Cardiac fibroblast (primary cell): ENCODE measurements around the gene SLC15A4.
A peak's percentile ranks its signal among the peaks of the same experiment; 100 is the strongest.

Experiments
- DNase-seq, 2 donors: peaks; one replicate each; pipeline versions ENCODE4 v3.0.0 to v3.0.0-alpha.2; 2010; ENCODE audit warnings: low read depth in 2 of 2
- H3K4me3 ChIP-seq, 2 donors: replicated peaks in 1 of 2; 1 replicate in 1 of 2; 2 replicates in 1 of 2; pipeline ENCODE4 v1.5.1; 2011; ENCODE audit warnings: low read depth in 2 of 2, low read length in 2 of 2, mild to moderate bottlenecking in 2 of 2, moderate library complexity in 1 of 2
- CTCF ChIP-seq: IDR thresholded peaks from one replicate; pipeline ENCODE4 v1.5.1; 2011; ENCODE audit warnings: low read depth, mild to moderate bottlenecking, low read length, inconsistent platforms

The SLC15A4 gene

GRCh38 chr12:128823916-128824839 lies at the start of gene SLC15A4:
Gene SLC15A4, minus strand, starts transcription at chr12:128823958. Its CDS starts 15 bp downstream, at chr12:128823943.
- TF ChIP-seq CTCF: peak; percentile 36
- peak; percentile 91 to 93 for DNase-seq

DNA sequence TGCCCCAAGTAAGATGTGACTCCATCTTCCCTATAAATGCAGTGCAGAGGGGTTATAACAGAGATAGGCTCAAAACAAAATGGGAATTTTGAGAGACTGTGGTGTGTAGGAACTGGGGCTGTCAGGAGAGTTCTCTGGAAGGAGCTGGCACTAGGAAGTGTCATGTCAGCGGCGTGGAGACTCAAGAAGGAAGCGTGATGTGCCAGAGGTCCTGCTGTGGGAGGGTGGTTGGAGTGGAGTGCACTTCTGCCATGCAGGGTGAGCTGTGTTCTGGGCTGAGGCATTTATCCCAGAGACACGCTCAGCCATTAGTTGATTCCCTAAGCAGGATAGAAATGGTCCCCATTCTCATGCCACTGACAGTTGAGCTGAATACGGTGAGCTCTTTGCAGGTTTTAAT lies 48.5 kb upstream of the SLC15A4 start:
- TF ChIP-seq CTCF: no peak
- DNase-seq: no peak
- H3K4me3 ChIP-seq: no peak overlapping the region

More at GRCh38 chr12:128823916-128824839, at the start of gene SLC15A4:
- H3K4me3 ChIP-seq: peak within 1 kb of the TSS; percentile 79 to 89

DNA sequence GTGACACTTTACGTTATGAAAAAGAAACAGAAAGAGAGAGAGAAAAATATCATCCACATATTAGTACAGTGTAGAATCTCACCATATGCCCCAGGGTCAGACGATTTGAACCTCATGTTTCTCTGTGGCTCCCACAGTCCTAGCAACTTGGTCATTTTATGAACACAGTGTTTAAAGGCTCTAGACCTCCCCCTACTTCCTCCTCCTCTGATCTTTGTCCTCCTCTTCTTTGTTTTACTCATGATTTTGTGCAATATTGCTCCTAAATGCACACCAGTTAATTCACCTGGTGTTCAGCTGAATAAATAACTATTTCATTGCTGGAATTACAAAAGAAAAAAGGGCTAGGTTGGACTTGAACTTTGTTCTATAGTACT lies 47.7 kb upstream of the SLC15A4 start:
- no peak for TF ChIP-seq CTCF
- H3K4me3 ChIP-seq: no peak overlapping the region
- DNase-seq: no peak

GRCh38 chr12:128867466-128867865 lies 43.7 kb upstream of the SLC15A4 start:
- H3K4me3 ChIP-seq: no peak overlapping the region
- no peak for DNase-seq
- no peak for TF ChIP-seq CTCF

DNA sequence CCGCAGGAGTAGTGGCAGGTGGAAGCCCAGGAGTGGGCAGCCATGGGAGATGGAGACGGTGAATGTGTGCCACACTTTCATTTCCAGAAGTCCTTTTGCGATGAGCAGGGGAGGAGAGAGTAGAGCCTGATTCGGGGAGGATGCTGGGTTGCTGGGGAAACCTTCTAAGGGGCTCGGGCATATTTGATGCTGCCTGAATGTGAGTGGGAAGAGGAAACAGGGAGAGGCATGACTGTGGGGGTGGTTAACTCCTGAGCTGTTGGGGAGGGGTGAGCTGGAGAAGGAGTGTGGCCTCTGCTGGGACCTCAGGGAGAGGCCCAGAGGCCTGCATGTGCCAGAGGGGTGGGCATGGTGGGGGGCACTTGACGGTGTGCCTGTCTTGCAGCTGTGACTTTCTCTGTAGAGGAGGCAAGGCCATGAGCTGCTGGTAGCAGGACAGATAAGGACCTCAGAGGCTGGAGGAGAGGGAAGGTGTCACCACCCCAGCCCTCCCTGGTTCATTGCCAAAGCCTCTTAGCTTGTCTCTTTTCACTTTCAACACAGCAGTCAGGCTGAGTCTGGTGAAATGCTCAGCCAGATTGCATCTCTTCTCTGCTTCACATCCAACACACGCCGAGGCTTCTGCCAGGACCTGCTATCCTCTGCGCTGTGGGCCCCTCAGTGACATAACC lies 40.9 kb upstream of the SLC15A4 start:
- TF ChIP-seq CTCF: no peak
- no peak overlapping the region for H3K4me3 ChIP-seq
- no peak for DNase-seq

DNA sequence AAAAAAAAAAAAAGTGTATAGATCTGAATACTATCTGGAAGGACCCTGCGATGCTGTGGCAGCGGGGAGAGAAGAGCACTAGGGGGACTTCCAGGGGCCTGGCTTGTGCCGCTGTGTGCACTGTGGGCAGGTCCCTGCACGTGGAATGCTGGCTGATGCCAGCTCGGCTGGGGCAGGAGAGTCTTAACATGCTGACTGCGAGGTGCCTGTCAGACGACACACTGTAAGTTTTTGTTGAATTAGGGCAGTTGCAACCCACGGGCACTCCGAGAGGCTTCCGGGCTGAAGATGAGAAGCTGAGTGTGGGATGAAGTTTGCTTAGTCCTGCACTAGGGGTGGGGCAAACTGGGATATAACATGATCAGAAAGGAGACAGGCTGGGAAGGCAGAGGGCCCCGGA lies 40.2 kb upstream of the SLC15A4 start:
- no peak for TF ChIP-seq CTCF
- H3K4me3 ChIP-seq: no peak overlapping the region
- DNase-seq: no peak
